ENCODE results near the gene FAM9B.

Gene FAM9B

DNA sequence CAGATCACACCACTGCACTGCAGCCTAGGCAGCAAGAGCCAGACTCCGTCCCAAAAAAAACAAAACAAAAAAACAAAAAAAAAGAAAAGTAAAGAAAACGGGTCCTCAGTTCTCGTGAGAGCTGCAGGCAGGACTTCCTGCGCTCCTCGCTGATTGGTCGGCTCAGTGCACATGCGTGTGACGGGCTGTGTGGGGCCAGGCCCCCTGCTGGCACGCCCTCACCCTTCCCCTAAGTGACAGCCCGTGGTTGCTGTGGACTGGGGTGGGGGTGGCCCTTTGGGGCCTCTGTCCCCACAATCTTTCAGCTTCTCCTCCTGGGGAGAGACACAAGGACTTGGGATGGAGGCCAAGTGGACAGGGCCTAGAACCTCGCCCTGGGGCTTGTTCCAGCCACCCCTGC lies at the start of gene FAM9B:
FAM9B (minus strand) TSS at position 139 of the 400 bp plus-strand sequence. CDS start 1,141 bp downstream, outside the sequence.
- peaks cover 11% of the 10 kb centered on the region for H3K4me1 Mint-ChIP-seq (ENCODE audit: low read depth)
- H3K36me3 Mint-ChIP-seq (ENCODE audit: low read depth) = no peaks in the 10 kb centered on the region
- no peak within 1 kb of the TSS for H3K27ac Mint-ChIP-seq
- no peaks in the 10 kb centered on the region for H3K27me3 Mint-ChIP-seq
- no peaks in the 10 kb centered on the region for H3K9me3 Mint-ChIP-seq
- no peak within 1 kb of the TSS for H3K4me3 Mint-ChIP-seq

DNA sequence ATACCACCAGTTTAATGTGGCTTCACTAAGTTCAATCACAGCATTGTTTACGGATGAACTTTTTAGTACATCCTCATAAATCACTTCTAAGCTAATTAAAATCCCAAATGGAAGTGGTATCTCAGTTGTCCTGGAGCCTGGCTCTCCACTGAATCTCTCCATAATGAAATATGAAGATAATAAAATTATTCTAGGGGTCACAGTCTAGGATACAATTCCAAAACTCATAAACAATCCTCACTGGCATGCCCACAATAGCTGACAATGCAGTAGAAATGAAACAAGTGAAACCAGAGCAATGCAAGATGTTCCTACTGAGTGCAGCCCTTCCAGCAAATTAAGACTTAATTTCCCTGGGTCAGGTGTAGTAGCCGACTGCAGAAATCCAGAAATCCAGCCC lies 47.3 kb upstream of the FAM9B start:
- H3K9me3 Mint-ChIP-seq = peaks cover 10% of the 10 kb centered on the region
- H3K4me1 Mint-ChIP-seq (ENCODE audit: low read depth) = no peaks in the 10 kb centered on the region
- H3K36me3 Mint-ChIP-seq (ENCODE audit: low read depth) = no peaks in the 10 kb centered on the region
- H3K27me3 Mint-ChIP-seq = no peaks in the 10 kb centered on the region
- no peak overlapping the region for H3K4me3 Mint-ChIP-seq
- H3K27ac Mint-ChIP-seq = no peak overlapping the region

DNA sequence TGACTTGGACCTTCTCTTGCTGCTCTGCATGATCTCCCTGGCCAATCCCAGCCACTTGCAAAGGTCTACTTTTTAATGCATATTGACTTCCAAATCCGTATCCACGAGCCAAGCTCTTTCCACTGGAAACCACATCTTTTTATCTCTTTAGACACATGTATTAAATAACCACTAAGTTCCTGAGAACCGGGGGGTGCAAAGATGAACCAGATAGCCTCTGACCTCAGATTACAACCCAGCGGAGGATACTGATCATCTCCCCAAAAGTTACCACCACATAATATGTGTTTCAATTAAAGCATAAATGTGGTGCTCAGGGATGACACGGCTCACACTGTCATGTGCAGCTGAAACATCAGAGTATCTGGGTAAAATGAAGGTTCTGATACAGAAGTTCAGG lies 40.4 kb upstream of the FAM9B start:
- H3K27me3 Mint-ChIP-seq = no peaks in the 10 kb centered on the region
- peaks cover 15% of the 10 kb centered on the region for H3K4me1 Mint-ChIP-seq (ENCODE audit: low read depth)
- H3K36me3 Mint-ChIP-seq (ENCODE audit: low read depth) = no peaks in the 10 kb centered on the region
- no peak overlapping the region for H3K4me3 Mint-ChIP-seq
- H3K9me3 Mint-ChIP-seq = peaks cover 2% of the 10 kb centered on the region
- H3K27ac Mint-ChIP-seq = no peak overlapping the region

DNA sequence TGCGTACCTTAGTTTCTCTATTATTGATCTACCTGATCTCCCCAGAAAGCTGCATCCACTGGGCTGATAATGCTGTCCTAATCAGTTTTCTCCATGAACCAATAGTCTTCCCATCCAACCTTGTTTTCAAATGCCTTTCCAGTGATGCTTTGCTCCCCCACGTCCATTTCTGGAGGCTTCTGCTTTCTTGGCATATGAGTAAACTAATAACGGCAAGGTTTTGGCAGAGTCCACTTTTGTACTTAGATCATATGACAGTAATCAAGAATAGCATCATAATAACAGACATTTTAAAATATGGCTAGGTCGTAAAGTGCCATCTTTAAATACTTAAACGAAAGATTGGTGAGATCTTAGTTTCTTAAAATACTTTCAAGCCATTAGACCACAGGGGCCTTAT lies 38.4 kb upstream of the FAM9B start:
- Mint-ChIP-seq H3K9me3 (no peaks in the 10 kb centered on the region), H3K27me3 (no peaks in the 10 kb centered on the region), H3K36me3 (ENCODE audit: low read depth) (no peaks in the 10 kb centered on the region), H3K4me3 (no peak overlapping the region), H3K4me1 (ENCODE audit: low read depth) (peaks cover 15% of the 10 kb centered on the region), H3K27ac (peak overlapping the region; percentile 74)

DNA sequence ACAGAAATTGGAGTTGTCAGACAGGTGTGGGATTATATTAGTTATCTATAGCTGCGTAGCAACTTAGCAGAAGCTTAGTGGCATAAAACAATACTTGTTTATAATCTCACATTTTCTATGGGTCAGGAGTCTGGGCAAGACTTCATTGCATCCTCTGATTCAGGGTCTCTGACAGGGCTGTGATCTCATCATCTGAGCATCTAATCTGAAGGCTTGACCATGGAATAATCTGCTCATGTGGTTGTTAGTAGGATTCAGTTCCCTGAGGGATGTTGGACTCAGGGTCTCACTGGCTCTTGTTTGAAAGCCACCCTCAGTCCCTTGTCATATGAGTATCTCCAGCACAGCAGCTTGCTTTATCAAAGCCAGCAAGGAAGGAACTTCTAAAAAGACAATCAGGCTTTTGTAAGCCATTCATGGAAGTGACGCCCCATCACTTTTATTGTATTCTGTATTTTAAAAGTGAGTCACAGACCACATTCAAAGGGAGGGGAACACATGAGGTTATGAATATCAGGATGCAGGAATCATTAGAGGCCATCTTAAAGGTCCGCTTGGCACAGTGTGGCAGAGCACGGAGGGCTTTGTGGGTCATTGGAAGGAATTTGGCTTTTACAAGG lies 37.2 kb upstream of the FAM9B start:
- Mint-ChIP-seq H3K4me3 (no peak overlapping the region), H3K36me3 (ENCODE audit: low read depth) (no peaks in the 10 kb centered on the region), H3K4me1 (ENCODE audit: low read depth) (peaks cover 15% of the 10 kb centered on the region), H3K9me3 (no peaks in the 10 kb centered on the region), H3K27ac (no peak overlapping the region), H3K27me3 (no peaks in the 10 kb centered on the region)

DNA sequence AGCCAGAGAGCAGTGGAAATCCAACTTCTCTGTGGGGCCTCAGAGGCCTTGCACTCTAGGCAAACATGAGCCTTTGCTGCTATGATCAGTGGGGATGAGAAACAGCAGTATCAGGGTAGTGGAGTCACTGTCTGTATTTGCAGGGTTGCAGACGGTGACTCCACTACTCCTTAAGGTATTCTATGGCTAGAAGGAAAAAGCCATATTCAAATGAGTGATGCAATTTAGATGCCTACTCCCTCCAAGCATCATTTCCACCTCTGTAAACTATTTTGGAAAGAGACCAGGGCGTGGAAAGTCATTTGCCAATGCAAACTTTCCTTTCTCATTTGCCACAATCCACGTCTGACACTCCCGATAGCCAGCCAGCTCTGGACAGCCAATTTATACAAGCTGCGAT lies 35.6 kb upstream of the FAM9B start:
- H3K4me1 Mint-ChIP-seq (ENCODE audit: low read depth) = peaks cover 15% of the 10 kb centered on the region
- no peaks in the 10 kb centered on the region for H3K9me3 Mint-ChIP-seq
- no peak overlapping the region for H3K4me3 Mint-ChIP-seq
- H3K27me3 Mint-ChIP-seq = no peaks in the 10 kb centered on the region
- H3K36me3 Mint-ChIP-seq (ENCODE audit: low read depth) = no peaks in the 10 kb centered on the region
- no peak overlapping the region for H3K27ac Mint-ChIP-seq

DNA sequence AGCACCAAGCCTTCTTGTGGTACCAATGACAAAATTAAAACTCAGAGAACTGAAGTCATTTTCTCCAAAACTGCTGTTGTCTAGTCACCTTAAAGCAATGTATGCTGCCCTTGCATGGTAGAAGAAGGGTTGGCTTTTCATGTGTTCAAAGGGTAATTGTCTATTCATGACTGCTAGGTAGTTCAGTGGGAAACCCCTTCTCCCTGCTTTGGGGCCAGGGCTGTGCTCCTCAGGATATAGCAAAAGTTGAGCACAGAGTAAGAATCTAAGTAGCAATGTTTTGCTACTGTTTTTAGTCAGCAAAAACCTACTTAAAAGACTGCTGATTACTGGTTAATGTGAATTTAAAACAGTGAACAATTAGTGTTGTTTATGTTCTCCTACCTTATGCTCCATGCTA lies 30.8 kb upstream of the FAM9B start:
- Mint-ChIP-seq H3K27me3 (no peaks in the 10 kb centered on the region), H3K4me3 (no peak overlapping the region), H3K9me3 (no peaks in the 10 kb centered on the region), H3K27ac (no peak overlapping the region), H3K4me1 (ENCODE audit: low read depth) (no peaks in the 10 kb centered on the region), H3K36me3 (ENCODE audit: low read depth) (no peaks in the 10 kb centered on the region)

DNA sequence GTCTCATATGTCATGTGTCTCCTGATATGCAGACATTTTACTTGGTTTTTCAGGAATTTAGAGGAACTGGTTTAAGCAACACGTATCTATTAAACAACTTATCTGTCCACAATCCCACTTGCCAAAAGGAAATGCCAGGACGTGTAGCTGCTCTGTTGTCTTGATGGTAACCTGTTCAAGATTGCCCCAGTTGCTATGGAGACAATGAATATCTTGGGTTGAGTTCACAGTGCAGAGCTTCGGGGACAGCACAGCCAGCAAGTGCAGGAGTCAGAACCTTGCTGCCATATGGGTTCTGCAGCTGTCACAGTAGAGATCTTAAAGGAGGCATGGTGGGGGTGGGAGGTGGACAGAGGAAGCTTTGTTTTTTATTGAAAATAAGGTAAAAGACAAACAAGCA lies 28.7 kb upstream of the FAM9B start:
- Mint-ChIP-seq H3K4me1 (ENCODE audit: low read depth) (no peaks in the 10 kb centered on the region), H3K36me3 (ENCODE audit: low read depth) (no peaks in the 10 kb centered on the region), H3K27ac (no peak overlapping the region), H3K4me3 (no peak overlapping the region), H3K9me3 (no peaks in the 10 kb centered on the region), H3K27me3 (no peaks in the 10 kb centered on the region)

DNA sequence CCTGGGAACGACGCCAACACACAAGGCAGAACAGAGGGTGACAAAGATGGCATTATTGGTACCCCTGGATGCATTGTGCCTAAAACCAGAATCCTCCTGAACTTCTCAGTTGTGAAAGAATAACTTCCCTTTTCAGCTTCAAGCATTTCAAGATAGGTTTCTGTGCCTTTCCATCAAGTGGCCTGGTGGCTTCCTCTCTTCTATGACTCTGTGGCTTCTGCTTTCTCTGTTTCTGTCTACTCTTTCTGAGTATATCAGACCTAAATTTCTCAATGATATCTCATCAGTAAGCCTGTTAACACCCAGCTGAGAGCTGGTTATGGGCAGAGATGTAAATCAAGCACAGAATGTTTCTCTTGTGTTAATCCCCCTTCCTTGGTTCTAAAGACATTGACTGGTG lies 21.4 kb upstream of the FAM9B start:
- no peaks in the 10 kb centered on the region for H3K27me3 Mint-ChIP-seq
- no peaks in the 10 kb centered on the region for H3K9me3 Mint-ChIP-seq
- H3K36me3 Mint-ChIP-seq (ENCODE audit: low read depth) = no peaks in the 10 kb centered on the region
- H3K4me3 Mint-ChIP-seq = no peak overlapping the region
- peaks cover 8% of the 10 kb centered on the region for H3K4me1 Mint-ChIP-seq (ENCODE audit: low read depth)
- no peak overlapping the region for H3K27ac Mint-ChIP-seq

DNA sequence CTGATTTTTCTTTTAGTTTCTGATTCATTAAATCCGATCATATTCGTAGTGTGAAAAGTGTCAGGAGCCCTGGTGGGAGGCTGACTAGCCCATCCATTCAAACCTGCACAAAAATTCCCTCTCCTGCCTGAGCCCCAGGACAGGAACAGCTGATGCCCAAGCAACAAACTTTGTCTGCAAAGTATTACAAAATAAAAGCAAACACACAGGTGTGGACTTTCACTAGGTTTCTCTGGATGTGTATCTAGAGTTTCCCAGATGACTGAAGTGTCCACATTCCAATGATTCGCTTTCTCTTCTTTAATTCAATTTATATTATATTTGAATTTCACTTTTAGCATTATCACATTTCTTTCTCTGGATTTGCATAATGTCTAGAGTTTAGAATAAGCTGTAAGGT lies 18.2 kb upstream of the FAM9B start:
- Mint-ChIP-seq H3K27me3 (no peaks in the 10 kb centered on the region), H3K36me3 (ENCODE audit: low read depth) (no peaks in the 10 kb centered on the region), H3K4me1 (ENCODE audit: low read depth) (peaks cover 8% of the 10 kb centered on the region), H3K27ac (no peak overlapping the region), H3K9me3 (no peaks in the 10 kb centered on the region), H3K4me3 (no peak overlapping the region)

DNA sequence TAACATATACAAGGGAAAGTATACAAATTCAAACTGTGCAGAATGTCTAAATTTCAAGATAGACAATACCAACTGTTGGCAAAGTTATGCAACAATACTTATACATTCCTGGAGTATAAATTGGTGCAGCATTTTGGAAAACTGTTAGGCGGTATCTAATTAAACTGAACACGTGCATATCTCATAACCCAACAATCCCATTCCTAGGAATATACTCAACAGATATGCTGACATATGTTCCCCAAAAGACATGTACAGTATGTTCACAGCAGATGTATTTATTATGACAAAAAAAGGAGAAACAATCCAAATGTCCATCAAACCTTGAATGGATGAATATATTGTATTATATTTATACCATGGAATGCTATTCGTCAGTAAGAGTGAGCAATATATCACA lies 16.4 kb upstream of the FAM9B start:
- no peak overlapping the region for H3K4me3 Mint-ChIP-seq
- no peaks in the 10 kb centered on the region for H3K36me3 Mint-ChIP-seq (ENCODE audit: low read depth)
- H3K4me1 Mint-ChIP-seq (ENCODE audit: low read depth) = peaks cover 5% of the 10 kb centered on the region
- no peak overlapping the region for H3K27ac Mint-ChIP-seq
- no peaks in the 10 kb centered on the region for H3K9me3 Mint-ChIP-seq
- no peaks in the 10 kb centered on the region for H3K27me3 Mint-ChIP-seq

DNA sequence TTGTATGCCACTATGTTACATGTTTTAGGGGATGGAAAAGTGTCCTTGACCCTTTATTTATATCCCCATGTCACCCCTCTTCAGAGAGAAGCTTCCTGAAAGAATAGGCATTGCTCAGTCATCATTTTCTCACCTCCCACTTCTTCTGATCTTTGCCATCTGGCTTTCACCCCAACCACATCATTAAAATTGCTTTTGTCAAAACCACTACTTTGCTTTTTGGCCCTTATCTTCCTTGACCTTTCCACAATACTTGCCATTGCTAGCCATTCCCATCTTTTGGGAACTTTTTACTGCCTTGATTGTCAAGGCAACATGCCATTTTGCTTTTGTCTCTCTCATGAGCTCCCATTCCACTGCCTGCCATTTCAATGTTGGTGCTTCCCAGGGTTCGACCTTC lies 14.9 kb upstream of the FAM9B start:
- no peak overlapping the region for H3K4me3 Mint-ChIP-seq
- no peaks in the 10 kb centered on the region for H3K9me3 Mint-ChIP-seq
- no peaks in the 10 kb centered on the region for H3K36me3 Mint-ChIP-seq (ENCODE audit: low read depth)
- no peaks in the 10 kb centered on the region for H3K27me3 Mint-ChIP-seq
- H3K27ac Mint-ChIP-seq = no peak overlapping the region
- no peaks in the 10 kb centered on the region for H3K4me1 Mint-ChIP-seq (ENCODE audit: low read depth)

DNA sequence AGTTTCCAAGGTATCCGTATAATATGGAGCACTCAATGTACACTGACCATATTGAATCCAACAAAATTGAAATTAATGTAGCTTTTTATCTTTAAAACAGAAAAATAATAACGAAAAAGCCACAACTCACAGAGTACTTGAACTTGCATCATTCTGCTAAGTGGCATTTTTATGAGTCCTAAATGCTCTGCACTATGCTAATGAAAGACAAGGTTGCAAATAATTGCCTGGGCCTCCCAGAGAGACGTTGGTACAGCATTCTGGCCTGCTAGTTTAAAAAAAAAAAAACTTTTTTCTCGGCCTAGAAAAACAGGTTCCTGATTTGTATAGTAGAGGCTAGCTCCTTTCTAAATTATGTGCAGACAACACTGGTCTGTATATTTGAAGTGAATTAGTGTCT lies 4.3 kb upstream of the FAM9B start:
- H3K36me3 Mint-ChIP-seq (ENCODE audit: low read depth) = no peaks in the 10 kb centered on the region

DNA sequence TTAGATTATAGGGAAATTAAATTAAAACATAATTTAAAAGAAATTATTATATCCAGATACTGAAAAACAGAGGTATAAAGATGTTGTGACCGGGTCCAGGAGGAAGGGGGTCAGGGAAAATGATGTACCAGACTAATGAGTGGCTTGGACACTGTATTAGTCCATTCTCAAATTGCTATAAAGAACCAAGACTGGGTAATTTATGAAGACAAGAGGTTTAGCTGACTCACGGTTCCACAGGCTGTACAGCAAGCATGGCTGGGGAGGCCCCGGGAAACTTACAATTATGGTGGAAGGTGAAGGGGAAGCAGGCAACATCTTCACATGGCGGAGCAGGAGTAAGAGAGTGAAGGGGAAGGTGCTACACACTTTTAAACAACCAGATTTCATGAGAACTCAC lies 3.4 kb upstream of the FAM9B start:
- peaks cover 4% of the 10 kb centered on the region for H3K9me3 Mint-ChIP-seq

More for the DNA sequence above, 4.3 kb upstream of the FAM9B start:
- no peak overlapping the region for H3K4me3 Mint-ChIP-seq
- H3K9me3 Mint-ChIP-seq = peaks cover 4% of the 10 kb centered on the region
- H3K4me1 Mint-ChIP-seq (ENCODE audit: low read depth) = peaks cover 11% of the 10 kb centered on the region
- H3K27me3 Mint-ChIP-seq = no peaks in the 10 kb centered on the region
- H3K27ac Mint-ChIP-seq = no peak overlapping the region

DNA sequence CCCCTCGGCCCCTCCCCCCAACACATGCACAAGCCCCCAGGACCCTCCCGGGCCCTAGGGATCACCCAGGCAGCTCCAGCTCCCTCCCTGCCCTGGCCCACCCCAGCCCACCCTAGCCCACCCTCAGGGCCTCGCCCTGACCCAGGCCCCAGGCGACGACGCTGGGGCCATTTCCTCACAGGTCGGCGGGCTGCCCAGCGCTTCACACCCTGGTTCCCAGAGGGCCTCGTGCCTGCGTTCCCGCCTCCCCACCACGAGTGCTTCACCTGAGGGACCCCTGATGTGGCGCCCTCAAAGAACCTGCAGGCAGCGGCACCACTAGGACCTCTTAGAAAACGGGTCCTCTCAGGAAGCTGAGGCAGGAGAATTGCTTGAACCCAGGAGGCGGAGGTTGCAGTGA lies 341 bp downstream of the FAM9B start:
- no peak overlapping the region for H3K27ac Mint-ChIP-seq
- no peak overlapping the region for H3K4me3 Mint-ChIP-seq
- H3K4me1 Mint-ChIP-seq (ENCODE audit: low read depth) = peaks cover 11% of the 10 kb centered on the region
- no peaks in the 10 kb centered on the region for H3K36me3 Mint-ChIP-seq (ENCODE audit: low read depth)
- H3K9me3 Mint-ChIP-seq = no peaks in the 10 kb centered on the region
- no peaks in the 10 kb centered on the region for H3K27me3 Mint-ChIP-seq

More for the DNA sequence above, 3.4 kb upstream of the FAM9B start:
- H3K36me3 Mint-ChIP-seq (ENCODE audit: low read depth) = no peaks in the 10 kb centered on the region
- H3K27ac Mint-ChIP-seq = peak overlapping the region; percentile 21
- no peaks in the 10 kb centered on the region for H3K27me3 Mint-ChIP-seq
- no peak overlapping the region for H3K4me3 Mint-ChIP-seq
- peaks cover 11% of the 10 kb centered on the region for H3K4me1 Mint-ChIP-seq (ENCODE audit: low read depth)

DNA sequence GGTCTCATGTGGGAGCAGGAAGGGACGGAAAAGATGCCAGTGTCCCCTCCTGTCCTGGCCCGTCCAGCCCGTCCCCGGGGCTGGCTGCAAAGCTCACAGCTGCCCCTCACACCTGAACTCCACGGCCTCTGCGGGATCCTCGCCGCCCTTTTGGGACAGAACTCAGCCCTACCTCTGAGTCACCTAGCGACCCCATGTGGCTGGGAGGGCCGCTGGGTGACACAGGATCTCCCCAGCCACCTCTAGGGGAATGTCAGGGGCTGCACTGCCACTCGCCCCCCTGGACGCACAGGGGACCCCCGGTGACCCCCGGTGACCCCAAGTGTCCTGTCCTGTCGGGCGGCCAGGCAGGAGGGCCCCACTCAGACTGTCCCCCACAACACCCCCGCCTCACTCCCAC lies 748 bp downstream of the FAM9B start:
- H3K4me3 Mint-ChIP-seq = no peak overlapping the region
- H3K9me3 Mint-ChIP-seq = no peaks in the 10 kb centered on the region
- no peaks in the 10 kb centered on the region for H3K36me3 Mint-ChIP-seq (ENCODE audit: low read depth)
- no peak overlapping the region for H3K27ac Mint-ChIP-seq
- H3K27me3 Mint-ChIP-seq = no peaks in the 10 kb centered on the region
- peaks cover 11% of the 10 kb centered on the region for H3K4me1 Mint-ChIP-seq (ENCODE audit: low read depth)
